Neural crest cell (in vitro differentiated cells): ENCODE measurements around the gene RPEL1. TPM values are rescaled to one million over a fixed set of nuclear protein-coding genes. Genes with fewer than 3 reads are reported as not detected.
"Not testable (repeated sequence)": the region's sequence is repeated elsewhere in the genome, so short reads cannot be mapped to it uniquely, and the experiment has no call there.

ENCODE experiments used
- DNase-seq: peaks from one replicate; pipeline ENCODE4 v3.0.0; 2021; ENCODE audit warnings: low read depth, mixed read lengths, low spot score
- H3K27ac Mint-ChIP-seq: one replicate; pipeline ENCODE4 v1.8.0; 2021; ENCODE audit warnings: mild to moderate bottlenecking, mixed read lengths; ENCODE audit not compliant: unreplicated experiment
- H3K27me3 Mint-ChIP-seq: 2 replicates; pipeline ENCODE4 v1.8.0; 2021; ENCODE audit warnings: low read depth, mild to moderate bottlenecking, mixed read lengths
- H3K36me3 Mint-ChIP-seq: 2 replicates; pipeline ENCODE4 v1.8.0; 2021; ENCODE audit warnings: low read depth, mild to moderate bottlenecking, mixed read lengths
- H3K4me1 Mint-ChIP-seq: 2 replicates; pipeline ENCODE4 v1.8.0; 2021; ENCODE audit warnings: mixed read lengths
- H3K4me3 Mint-ChIP-seq: one replicate; pipeline ENCODE4 v1.8.0; 2021; ENCODE audit warnings: mild to moderate bottlenecking, mixed read lengths
- H3K9me3 Mint-ChIP-seq: 2 replicates; pipeline ENCODE4 v1.8.0; 2021; ENCODE audit warnings: mixed read lengths
- CTCF ChIP-seq: fragments of 200-600 bp; sonication (generic); conservative IDR thresholded peaks from 2 replicates; pipeline ENCODE4 v1.5.0; 2021; ENCODE audit warnings: antibody characterized with exemption, mild to moderate bottlenecking
- long read RNA-seq: library from polyadenylated mRNA; unstranded; transcript quantifications from one replicate; pipeline ENCODE4 v2.0.0, GENCODE V29; 2020
- total RNA-seq: library from RNA; stranded (reverse); gene quantifications from 2 replicates; pipeline ENCODE4 v1.2.1, GENCODE V29; 2021

Gene RPEL1
- total RNA-seq: not detected in 2 replicates
- long read RNA-seq: 0 reads

GRCh38 chr10:103245587-103245986 lies at the start of gene RPEL1:
Gene RPEL1 (plus strand): TSS chr10:103245887. CDS start chr10:103245997, 110 bp downstream.
- H3K9me3 Mint-ChIP-seq, H3K4me3 Mint-ChIP-seq, H3K36me3 Mint-ChIP-seq, H3K4me1 Mint-ChIP-seq, DNase-seq, H3K27me3 Mint-ChIP-seq, H3K27ac Mint-ChIP-seq: not testable (repeated sequence)

- H3K9me3 Mint-ChIP-seq: no peaks in the 10 kb centered on the region
- no peak for TF ChIP-seq CTCF
These were observed 49.2 kb upstream of the RPEL1 start for GRCh38 chr10:103196516-103196915.

GRCh38 chr10:103197174-103197573 lies 48.5 kb upstream of the RPEL1 start:
- Mint-ChIP-seq H3K27me3 (no peaks in the 10 kb centered on the region), H3K27ac (no peak overlapping the region), H3K4me3 (no peak overlapping the region), H3K4me1 (peaks cover 14% of the 10 kb centered on the region), H3K36me3 (no peaks in the 10 kb centered on the region), H3K9me3 (no peaks in the 10 kb centered on the region)
- no peak for TF ChIP-seq CTCF
- no peak for DNase-seq

More at GRCh38 chr10:103196516-103196915, 49.2 kb upstream of the RPEL1 start:
- Mint-ChIP-seq H3K4me1 (peaks cover 21% of the 10 kb centered on the region), H3K27ac (no peak overlapping the region), H3K36me3 (no peaks in the 10 kb centered on the region), H3K27me3 (no peaks in the 10 kb centered on the region), H3K4me3 (no peak overlapping the region)
- no peak for DNase-seq

- Mint-ChIP-seq H3K27ac (no peak overlapping the region), H3K9me3 (no peaks in the 10 kb centered on the region), H3K36me3 (no peaks in the 10 kb centered on the region), H3K27me3 (no peaks in the 10 kb centered on the region), H3K4me1 (peaks cover 14% of the 10 kb centered on the region), H3K4me3 (no peak overlapping the region)
- no peak for DNase-seq
- TF ChIP-seq CTCF: no peak
These were observed 47.8 kb upstream of the RPEL1 start for GRCh38 chr10:103197903-103198302.

- H3K9me3 Mint-ChIP-seq: no peaks in the 10 kb centered on the region
- no peaks in the 10 kb centered on the region for H3K27me3 Mint-ChIP-seq
- H3K4me3 Mint-ChIP-seq: no peak overlapping the region
- no peak for TF ChIP-seq CTCF
- peaks cover 10% of the 10 kb centered on the region for H3K4me1 Mint-ChIP-seq
- H3K27ac Mint-ChIP-seq: no peak overlapping the region
- no peaks in the 10 kb centered on the region for H3K36me3 Mint-ChIP-seq
- DNase-seq: no peak
These were observed 47.0 kb upstream of the RPEL1 start for GRCh38 chr10:103198648-103199047.

- H3K27me3 Mint-ChIP-seq: no peaks in the 10 kb centered on the region
- no peak for DNase-seq
- no peak overlapping the region for H3K4me3 Mint-ChIP-seq
- no peak for TF ChIP-seq CTCF
- H3K4me1 Mint-ChIP-seq: peaks cover 4% of the 10 kb centered on the region
- H3K9me3 Mint-ChIP-seq: no peaks in the 10 kb centered on the region
- no peaks in the 10 kb centered on the region for H3K36me3 Mint-ChIP-seq
- H3K27ac Mint-ChIP-seq: no peak overlapping the region
These were observed 46.2 kb upstream of the RPEL1 start for GRCh38 chr10:103199488-103199887.
